ENCODE measurements around the gene TNNC1.

The TNNC1 gene

DNA sequence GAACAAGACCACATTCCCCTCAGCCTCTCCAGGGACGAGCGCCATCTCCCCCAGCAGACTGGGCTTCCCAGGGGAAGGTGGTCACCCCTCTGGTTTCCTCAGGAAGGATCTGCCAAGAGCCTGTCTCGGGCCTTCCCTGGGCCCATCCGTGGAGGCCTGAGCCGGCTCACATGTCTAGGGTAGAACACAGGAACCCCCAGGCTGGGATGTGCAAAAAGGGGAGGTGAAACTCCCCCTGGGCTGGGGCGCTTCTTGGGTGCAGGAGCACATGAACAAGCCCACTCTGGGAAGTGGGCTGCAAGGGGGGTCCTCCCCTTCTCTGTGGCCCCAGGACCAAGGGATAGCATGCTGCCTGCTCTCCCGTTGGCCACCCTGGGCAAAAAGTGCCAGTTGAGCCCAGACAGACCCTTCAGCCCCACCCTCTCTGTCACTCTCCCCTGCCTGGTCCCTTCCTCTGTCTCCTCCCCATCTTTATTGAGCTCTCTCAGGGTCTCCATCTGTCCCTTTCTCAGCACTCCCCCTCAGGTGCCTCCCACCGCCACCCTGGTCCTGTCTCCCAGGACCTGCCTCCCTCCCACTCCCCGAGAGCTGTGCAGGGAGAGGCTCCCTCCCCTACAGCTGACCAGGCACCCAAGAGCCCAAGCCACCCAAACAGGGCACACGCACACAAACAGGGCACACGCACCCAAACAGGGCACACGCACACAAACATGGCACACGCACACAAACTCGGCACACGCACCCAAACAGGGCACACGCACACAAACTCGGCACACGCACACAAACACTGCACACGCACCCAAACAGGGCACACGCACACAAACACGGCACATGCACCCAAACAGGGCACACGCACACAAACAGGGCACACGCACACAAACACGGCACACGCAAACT is 9.8 kb downstream of the TNNC1 start:
- no peak for DNase-seq (ENCODE audit: low read depth in 2 of 2)

DNA sequence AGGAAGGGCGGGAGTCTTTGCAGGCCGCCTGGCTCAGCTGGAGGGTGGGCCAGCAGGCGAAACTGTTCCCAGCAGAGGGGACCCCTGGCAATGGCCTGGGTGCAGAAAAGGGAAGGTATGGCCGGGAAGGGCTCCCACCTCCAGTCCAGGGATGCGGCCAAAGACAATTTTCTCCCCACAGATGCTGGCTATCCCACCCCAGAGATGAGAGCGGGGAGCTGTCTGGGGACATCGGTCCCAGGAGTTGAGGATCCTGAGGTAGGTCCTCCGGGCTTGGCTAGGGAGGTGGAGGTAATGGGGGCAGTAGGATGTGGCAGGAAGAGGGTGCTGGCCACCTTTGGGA is 10.6 kb downstream of the TNNC1 start:
- no peak for DNase-seq (ENCODE audit: low read depth in 2 of 2)

DNA sequence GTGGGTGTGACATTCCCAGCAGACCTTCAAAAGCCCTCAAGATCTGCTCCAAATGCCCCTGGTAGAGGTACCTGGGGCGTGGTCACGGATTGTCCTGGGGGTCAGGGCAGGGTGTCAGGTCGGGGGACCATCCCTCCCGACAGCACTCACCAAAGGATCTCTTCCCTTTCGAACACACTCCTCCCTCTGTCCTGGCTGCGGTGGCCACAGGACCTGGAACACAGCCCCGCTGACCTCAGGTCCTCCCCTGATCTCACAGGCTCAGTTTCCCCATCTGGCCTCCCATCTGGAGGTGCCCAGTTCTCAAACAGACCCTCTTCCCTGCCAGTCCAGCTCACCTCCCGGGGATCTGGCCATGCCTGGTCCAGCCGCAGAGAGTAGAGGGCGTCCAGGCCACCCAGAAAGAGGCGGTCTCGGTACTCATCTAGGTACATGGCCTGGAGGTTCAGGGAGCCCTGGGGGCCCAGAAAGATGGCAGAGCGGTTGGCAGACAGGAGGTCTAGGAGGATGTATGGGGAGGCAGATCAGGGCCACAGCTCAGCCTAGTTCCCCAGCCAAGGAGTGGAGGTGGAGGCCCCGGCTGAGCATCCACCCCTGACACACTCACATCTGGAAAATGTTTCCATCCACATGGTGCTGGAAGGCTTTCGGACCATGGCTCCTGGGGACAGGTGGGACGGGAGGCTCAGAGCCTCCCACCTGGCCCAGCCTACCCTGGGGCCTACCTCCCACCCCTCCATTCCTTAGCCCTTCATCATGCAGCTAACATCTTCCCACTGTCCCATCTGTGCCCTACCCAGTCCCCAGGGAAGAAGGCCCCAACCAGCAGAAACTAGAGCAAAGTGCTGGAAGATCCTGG is 11.2 kb downstream of the TNNC1 start:
- no peak for DNase-seq (ENCODE audit: low read depth in 2 of 2)

DNA sequence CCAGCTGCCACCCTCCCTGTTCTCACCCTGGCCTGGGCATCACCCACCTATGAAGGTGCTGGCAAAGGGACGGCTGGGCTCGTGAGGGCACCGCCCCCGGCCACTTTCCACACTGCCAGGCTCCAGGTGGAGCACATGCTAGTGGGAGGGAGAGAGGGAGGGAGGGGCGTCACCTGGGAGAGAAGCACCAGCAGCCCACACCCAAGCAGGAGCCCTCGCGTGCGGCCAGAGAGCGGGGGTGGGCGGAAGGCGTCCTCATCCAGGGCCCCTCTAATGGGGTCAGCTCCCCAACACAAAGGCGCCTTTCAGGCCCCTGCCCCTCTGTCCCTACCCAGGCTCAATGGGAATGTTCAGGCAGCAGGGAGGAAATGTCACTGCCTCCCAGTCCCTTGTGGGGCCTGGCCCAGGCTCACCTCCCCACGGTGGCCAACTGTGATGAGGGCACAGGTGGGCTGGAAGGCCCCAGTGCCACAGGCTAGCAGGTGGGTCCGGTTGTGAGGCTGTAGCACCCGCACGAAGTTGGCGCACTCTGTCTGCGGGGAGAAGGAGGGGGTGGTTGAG is 12.0 kb downstream of the TNNC1 start:
- DNase-seq (ENCODE audit: low read depth in 2 of 2): no peak

DNA sequence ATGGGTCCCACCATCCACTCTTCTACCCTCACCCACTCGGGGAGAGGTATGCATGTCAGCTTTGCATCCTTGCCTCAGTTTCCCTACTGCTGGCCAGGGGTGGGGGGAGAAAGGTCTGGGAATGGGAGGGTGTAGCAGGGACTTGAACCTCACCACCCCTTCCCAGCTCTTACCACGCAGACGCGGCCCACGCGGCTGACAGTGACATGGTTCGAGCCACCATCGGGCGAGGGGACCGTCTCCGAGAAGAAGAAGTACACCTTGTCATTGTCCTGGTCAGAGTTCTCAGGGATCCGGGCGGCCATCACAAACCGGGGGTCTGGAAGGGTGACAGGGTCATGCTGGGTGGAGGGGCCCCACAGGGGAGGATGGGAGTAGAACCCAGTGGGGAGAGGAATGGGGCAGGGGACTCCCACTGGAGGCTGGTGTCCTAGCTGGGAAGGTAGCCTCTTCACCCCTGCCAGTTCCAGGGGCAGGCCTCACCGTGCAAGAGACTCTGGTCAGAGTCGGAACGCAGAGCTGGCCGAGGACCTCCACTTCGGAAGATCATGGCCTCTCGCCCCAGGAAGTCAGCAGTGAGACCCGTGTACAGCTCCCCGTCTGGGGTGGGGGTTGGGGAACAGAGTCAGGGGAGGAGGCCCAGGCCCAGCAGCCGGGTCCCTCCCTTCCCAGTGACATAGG is 12.6 kb downstream of the TNNC1 start:
- DNase-seq (ENCODE audit: low read depth in 2 of 2): no peak

DNA sequence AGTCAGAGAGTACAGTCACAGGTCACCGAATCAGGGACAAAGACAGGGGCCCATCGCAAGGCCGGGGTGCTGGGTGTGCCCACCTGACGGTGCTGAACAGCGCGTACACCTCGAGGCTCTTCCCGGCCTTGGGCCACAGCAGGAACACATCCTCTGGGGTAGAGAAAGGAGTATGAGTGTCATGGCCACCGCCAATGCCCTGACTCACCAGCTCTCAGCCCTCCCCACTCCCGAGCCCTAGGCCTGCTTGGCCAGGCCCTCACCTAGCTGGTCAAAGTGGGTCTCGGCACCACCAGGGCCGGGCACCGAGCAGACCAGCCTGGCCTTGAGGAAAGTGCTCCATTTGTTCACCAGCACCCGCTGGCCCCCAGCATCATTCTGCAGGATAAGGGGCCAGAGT is 13.2 kb downstream of the TNNC1 start:
- DNase-seq (ENCODE audit: low read depth in 2 of 2): no peak

DNA sequence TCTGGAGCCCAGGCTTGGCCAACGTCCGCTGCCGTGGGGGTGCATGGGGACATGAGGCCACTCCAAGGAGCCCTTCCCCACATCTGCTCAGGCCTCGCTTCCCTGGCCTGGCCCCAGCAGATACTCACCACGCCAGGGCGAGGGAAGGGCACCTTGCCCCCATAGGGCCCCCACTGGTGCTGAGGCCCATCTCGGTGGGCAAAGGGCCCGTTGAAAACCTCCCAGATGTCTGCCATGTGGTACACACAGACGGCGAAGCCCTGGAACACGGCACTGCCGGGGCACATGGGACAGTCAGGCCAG is 13.6 kb downstream of the TNNC1 start:
- no peak for DNase-seq (ENCODE audit: low read depth in 2 of 2)

DNA sequence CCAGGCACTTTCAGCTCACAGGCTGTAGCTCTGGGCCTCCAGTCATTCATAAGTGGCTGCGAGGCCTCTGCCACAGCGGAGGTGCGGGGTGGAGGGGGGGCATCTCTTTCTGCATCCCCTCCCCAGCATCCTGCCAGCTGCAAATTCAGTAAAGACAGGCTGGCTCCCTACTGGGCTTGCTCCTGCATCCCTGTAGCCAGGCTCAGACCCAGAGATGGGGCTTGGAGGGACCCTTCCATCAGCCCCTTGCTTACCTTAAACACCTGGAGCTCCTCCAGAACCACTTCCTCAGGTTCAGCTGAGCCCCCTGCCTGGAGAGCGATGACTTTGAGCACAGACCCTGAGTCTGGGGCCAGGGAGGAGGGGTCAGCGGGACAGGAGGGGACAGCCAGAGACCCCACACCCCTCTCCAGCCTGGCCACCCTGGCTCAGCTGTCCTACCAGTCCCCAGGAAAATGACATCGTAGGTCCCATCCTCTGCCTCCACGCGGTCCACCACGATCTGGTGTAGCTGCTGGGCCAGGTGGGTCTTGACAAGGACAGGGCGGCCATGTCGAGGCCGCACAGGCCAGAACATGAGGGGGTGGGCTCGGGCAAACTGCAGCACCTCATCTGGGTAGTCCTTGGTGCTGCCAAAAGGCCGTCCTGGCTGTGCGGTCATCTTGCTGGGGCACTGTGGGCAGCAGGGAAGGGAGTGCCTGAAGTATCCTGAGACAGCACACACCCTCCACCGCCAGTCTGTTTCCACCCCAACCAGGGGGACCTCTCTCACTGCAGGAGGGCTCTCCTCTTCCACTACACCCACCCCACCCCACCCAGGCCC is 14.2 kb downstream of the TNNC1 start:
- no peak for DNase-seq (ENCODE audit: low read depth in 2 of 2)

DNA sequence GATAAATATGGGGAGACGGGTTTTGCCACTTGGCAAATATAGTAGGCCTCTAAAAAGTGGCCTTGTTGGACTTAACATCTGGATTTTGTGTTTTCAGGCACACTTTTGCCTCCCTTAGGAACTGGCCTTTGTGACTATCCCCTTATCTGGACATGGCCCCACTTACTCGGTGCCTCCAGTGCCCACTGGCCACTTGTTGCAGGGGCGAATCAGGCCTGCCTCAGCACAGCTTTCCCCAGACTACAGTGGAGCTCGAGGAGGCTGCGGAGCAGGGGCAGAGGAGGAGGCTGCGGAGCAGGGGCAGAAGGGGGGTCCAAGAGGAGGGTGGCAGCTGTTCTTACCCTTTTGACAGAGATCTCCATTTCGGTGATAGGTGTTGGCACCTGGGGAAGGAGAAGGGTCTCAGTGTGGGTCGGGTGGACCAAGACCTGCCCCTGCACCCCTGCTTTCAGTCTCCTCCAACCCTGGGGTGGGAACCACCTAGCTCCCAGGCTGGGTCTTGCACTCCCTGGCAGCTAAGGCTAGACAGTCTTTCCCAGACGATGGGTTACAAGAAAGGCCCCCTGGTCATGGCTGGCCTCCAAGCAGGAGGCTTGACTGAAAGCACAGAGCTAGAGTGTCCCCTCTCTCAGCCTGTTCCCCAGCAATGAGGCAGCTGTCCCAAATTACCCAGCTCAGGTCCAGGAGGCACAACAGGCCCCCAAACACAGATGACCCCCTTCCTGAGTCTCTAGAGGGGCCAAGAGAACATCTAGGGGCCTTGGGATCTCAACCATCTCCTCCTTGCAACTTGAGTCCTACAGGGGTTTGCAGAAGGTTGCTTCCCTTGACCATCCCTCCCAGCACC is 15.0 kb downstream of the TNNC1 start:
- DNase-seq (ENCODE audit: low read depth in 2 of 2): no peak

DNA sequence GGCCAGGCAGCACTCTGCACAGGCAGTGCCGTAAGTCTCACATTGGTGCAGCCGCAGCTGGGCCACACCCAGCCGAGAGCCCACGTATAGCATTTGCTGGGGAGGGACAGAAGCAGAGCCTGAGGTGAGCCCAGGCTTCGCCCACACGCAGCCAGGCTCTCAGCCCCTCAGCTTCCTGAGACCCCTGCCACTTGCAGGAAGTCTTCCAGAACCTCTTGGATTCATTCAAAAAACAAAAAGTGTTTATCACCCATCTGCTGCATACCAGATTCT is 15.8 kb downstream of the TNNC1 start:
- DNase-seq (ENCODE audit: low read depth in 2 of 2): no peak

DNA sequence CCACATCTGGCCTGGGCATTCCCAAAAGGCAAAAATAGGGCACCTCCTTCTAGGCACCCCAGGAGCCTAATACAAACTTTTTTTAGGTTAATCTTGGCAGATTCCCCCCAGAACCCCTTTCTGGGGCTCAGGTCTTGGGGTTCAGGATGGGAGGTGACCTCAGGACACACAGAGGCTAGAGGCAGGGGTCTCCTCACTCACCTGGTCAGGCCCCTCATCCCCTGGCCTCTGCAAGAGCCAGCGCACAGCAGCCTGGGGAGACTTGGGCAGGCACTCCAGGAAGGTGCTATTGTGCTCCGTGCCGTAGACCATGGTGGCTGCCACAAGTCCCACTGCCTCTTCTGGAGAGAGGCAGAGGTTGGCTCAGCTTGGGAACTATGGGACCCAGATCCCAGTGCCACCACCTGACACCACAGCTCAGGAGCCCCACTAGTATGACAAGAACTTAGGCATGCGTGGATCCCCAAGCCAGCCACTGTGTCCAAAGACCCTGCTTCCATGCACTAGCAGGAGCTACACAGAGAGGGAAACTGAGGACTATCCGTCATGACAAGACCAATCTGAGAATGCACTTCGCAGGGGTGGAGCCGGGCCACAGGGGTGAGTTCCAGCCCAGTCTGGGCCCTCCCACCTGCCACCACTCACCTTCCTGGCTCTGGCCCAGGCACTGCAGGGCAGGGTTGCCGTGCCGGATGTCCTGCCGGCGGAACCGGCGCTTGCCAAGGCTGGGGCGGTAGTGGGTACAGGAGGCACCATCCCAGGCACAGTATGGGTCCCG is 16.3 kb downstream of the TNNC1 start:
- DNase-seq (ENCODE audit: low read depth in 2 of 2): no peak

DNA sequence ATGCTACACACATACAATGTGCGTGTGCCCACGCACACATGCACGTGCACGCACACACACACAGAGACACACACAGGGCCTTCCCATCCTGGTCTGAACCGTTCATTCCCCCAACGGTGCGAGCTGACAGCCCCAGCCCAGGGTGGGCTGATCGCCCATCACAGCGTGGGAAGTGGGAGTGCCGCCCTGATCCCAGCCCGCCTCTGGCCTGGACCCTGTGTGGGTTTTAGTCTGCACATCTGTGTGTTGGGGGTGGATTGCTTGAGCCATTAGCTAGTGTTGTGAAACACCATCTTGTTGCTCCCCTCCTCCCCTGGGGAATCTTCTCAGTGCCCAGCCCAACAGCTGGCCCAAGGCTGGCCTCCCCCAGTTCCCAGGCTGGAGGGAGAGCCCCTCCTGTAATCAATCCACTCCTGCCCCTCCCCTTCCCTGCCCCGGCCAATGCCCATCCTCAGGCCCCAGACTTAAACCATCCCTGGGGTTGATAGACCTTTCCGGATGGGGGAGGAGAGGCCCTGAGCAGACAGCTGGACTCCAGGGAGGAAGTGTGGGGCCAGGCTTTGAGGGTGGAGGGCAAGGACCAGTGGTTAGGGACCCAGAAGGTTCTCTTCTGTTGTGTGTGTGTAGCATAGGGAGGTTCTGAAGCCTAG is 17.2 kb downstream of the TNNC1 start:
- no peak for DNase-seq (ENCODE audit: low read depth in 2 of 2)

DNA sequence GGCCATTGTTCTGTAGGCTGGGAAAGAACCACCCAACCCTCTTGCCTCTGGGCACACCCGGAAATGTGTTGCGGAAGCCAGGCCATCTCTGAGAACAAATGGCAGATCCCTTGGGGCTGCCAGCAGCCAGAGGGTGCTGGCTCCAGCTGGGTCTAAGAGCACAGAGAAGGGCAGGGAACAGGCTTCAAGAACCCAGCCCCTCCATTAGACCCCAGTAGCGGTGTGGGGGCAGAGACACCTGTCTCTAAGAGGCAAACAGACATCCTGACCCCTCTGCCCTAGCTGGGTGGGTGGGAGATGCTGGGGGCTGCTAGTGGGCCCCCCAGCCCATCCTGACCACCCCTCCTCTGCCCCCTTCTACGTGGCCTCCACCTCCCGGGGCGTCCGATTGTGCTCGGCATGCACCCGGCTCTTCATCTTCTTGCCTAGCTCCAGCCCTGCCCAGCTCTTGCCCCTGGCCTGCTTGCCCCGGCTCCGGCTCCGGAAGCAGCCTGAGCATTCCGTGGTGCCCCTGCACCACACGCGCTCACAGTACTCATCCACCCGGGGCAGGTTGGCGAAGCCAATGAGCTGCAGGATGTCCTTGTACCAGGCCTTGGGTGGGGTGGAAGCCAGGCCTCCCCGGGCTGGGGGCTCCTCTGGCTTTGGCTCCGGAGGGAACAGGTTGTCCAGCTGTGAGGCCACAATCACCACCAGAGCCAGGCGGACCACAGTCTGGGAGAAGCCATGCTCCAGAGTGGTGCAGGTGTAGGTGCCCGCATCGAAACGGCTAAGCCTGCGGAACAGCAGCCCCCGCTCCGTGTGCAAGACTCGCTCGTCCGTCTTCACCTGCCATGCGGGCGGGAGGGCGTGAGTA is 18.4 kb downstream of the TNNC1 start:
- DNase-seq (ENCODE audit: low read depth in 2 of 2): no peak

DNA sequence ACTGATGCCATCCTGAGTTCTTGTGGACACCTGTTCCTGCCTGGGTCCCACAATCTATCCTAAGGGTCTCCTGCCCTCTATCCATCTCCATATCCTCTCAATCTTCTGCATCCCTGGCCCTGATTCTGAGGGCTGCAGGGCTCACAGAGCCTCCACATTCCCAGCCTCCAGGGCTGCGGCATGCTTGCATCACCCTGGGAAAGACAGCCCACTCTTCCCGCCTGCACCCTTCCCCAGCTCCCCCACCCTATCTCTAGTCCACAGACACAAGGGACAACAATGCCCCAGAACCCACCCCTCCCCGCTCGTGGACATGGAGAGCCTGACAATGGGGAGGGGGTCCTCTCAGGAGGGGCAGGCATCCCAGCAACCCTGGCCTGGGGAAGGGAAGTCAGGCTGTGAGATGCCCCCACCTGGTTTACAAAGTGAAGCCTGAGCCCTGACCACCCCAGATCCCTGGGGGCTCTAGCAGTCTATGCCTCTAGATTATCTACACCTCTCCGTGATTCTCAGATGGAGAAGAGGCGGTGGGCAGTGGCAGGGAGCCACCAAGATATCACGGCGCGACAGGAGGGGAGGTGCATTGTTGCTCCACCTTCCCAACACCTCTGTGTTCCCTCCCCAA is 19.2 kb downstream of the TNNC1 start:
- DNase-seq (ENCODE audit: low read depth in 2 of 2): no peak

DNA sequence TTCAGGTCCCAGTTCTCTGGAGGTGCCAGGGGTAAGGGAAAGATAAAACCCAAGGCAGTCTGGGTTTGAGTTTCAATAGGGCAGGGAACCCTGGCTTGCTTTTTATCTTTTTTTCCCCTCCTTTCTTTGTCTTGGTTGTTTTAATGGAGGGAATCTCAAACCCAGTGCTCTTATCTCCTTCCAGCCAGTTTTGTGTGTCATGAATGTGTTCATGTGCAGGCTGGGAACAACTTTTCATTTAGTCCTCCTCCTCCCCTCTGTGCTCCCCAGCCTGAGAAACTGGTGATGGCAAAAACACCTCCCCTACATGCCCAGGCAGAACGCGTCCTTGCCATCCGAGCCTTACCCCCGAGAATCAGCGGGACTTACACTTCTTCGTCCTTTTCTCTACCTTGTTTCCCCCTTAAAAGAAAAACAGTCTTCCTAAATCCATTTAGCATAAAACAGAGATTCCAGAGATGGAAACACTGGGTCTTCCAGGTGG is 19.8 kb downstream of the TNNC1 start:
- no peak for DNase-seq (ENCODE audit: low read depth in 2 of 2)

DNA sequence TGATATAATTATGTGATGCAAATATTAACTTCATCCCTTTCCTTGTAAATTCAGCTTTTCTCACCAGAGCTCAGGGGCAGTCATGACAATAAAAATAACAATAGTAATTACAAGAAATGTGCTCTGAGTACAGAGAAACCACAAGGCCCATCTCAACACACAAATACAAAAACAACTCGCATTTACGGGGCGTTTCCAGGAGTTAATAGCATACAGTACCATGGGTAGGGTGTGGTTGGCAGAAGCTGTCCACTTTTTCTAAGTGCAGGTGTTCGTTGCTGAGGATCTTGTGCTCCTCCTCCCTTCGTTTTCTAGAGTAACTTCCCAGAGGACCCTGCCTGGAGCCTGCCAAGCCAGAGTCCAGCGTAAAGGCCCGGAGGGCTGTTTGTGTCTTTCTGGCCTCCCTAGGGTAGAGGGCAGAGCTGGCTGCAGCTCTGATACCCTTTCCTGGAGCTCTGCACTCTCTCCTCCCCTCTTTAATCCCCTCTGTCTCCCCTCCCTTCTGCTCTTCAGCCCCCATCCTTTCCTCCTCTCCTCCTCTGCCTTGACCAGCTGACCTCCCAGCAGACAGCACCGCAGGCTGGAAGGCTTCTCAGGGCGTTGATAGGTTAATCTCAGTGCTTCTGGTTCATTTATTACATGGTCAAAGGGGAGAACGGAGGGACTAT is 20.4 kb downstream of the TNNC1 start:
- no peak for DNase-seq (ENCODE audit: low read depth in 2 of 2)

DNA sequence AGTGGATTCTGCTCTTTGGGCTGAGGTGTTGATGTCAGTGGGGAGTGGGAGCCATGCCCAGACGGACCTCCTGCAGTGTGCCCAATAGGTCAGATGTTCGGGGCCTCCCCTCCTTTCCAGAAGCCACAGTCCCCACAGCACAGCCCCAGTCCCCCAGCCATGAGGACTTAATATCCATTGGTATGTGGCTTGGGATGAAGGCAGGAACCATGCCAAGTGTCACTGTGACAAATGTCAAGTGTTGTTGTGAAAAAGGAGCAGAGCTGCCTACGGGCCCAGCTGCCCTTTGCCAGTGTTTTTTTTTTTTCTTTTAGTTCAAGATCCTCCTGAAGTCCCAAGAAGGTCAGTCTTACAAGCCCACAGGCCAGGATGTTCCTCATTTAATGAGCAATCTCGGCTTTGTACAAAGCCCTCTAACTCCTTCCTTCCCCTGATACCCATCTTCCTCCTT is 21.1 kb downstream of the TNNC1 start:
- no peak for DNase-seq (ENCODE audit: low read depth in 2 of 2)

All from stimulated activated CD8-positive, alpha-beta memory T cell treated with anti-CD3 and anti-CD28 coated beads, Interleukin-15, amount 100 ng/mL, for 4 hours (primary cell).